ENCODE data around the gene ELK1.
"Not testable (repeated sequence)": the region's sequence is repeated elsewhere in the genome, so short reads cannot be mapped to it uniquely, and the experiment has no call there.

ELK1 gene

GRCh38 chrX:47611489-47611888 lies 38.9 kb downstream of the ELK1 start:
- DNase-seq (ENCODE audit: low read depth) = no peak

DNA sequence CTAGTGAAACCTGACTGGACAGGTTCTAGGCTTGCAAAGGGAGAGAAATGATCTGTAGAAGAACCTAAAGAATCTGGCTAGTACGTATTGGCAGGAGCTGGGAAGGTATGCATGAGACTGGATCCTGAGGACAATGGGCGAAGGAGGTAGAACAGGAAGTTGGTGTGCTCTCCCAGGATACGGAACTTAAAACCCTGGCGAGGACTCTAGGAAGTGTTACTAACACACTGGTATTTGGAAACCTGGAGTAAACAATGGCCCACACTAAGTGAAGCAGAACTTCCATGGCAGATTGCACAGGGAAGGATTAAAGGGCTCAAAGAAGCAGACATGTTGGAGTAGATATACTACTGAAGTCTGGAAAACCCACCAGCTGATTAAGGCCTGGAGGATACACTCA lies 39.9 kb downstream of the ELK1 start:
- DNase-seq (ENCODE audit: low read depth) = no peak

DNA sequence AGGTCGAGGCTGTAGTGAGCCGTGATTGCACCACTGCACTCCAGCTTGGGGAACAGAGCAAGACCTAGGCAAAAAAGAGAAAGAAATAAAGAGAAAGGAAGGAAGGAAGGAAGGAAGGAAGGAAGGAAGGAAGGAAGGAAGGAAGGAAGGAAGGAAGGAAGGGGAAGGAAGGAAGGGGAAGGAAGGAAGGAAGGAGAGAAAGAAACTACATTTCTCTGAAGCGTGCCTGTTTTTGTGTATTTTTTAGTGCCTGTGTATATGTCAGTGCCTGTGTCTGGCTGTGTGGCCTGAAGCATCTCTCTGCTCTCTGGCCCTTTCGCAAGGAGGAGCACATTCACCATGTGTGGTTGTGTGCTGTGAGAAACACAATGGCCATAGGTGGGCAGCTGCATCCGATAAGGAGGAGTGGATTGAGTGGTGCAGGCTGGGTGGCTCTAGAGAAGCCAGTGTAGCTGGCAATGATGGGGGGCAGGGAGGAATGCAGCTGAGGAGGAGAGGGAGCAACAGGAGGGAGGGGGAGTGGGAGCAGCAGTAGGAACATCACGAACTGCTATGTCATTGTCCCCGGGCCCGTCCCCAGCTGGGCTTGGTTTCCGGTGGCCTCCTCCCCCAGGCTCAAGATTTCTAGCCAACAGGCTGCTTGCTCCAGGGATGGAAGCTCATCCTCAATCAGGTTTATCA lies 42.1 kb downstream of the ELK1 start:
- DNase-seq (ENCODE audit: low read depth) = no peak

GRCh38 chrX:47607091-47607490 lies 43.3 kb downstream of the ELK1 start:
- no peak for DNase-seq (ENCODE audit: low read depth)

DNA sequence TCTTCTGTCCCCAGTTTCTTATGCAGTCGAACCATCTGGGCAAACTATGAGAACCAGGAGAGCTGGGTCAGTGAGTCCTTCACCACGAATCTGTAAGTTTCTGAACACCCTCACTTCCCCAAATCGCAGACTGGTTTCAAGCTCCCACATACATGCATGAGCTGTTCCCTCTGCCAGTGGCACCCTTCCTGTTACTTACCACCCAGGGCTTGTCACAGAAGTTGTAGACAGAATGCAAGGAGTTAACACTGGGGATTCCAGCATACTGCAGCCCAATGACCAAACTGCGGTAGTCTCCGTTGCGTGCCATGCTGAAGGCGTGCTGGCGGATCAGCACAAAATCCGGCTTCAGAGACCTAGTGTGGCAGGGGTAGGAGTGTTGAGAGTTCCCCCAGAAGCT lies 45.3 kb downstream of the ELK1 start:
- no peak for DNase-seq (ENCODE audit: low read depth)

DNA sequence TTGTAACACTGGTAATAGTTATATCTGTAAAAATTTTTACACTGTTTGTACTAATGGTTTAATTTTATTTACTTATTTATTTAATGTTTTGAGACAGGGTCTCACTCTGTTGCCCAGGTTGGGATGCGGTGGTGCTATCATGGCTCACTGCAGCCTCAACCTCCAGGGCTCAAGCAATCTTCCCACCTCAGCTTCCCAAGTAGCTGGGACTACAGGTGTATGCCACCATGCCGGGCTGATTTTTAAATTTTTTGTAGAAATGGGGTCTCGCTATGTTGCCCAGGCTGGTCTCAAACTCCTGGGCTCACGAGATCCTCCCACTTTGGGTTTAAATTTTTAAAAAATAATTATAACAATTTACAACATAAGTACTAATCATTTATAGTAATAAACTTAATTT lies 47.2 kb downstream of the ELK1 start:
- not testable (repeated sequence) for DNase-seq (ENCODE audit: low read depth)

- no peak for DNase-seq (ENCODE audit: low read depth)
Measured at GRCh38 chrX:47597222-47597621, 53.1 kb downstream of the ELK1 start.

GRCh38 chrX:47596256-47596655 lies 54.1 kb downstream of the ELK1 start:
- DNase-seq (ENCODE audit: low read depth) = no peak

DNA sequence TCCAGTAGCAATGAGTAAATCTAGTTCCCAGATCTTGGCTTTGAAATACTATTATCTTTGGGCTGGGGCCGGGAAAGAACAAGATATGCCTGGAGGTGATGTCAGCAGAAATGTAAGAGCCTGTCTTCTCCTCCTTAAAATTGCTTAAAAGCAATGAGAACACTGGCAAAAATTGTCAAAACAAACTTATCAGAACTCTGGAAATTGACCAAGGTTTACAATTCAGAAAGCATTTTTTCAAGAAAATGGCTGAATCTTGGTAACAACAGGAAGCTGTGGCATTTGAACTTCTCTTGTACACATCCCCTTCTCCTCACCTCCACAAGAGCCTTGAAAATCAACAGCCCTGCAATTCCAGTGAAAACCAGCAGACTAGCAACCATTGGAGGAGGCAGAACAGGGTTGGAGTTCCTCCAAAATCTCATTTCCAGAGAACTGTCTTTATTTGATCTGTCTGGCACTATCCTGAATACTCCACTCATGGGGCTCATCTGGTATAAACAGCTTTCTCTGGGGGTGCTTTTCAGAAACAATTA lies 54.6 kb downstream of the ELK1 start:
- no peak for DNase-seq (ENCODE audit: low read depth)

DNA sequence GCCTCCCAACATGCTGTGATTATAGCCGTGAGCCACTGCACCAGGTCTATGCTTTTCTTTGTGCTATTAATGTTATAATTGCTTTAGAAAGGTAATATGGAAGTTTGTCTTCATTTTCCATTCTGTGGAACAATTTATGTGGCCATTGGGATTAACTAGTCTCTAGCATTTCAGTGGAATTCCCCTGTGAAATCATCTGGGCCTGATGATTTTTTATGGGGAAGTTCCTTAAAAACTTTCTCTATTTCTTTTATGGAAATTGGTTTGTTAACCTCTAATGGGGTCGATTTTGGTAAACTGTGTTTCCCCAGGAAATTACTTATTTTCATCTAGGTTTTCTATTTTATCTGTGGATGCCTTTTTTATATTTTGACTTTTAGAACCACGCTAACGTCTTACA lies 56.8 kb downstream of the ELK1 start:
- DNase-seq (ENCODE audit: low read depth) = no peak

DNA sequence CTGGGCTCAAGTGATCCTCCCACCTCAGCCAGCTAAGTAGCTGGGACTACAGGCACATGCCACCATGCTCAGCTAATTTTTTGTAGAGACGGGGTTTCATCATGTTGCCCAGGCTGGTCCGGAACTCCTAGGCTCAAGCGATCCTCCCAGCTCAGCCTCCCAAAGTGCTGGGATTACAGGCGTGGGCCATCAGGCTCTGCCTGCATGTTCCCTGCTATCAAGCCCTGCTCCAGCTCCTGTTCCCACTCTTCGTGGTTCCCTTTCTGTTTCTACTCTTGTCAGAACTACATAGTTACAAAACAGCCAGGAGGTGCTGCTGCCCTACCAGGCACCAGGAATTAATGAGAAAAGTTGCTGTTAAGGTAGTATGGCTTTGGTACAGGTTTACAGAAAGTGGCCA lies 59.4 kb downstream of the ELK1 start:
- DNase-seq (ENCODE audit: low read depth) = no peak

- DNase-seq (ENCODE audit: low read depth) = no peak
Measured at GRCh38 chrX:47587906-47588735, 62.2 kb downstream of the ELK1 start.

DNA sequence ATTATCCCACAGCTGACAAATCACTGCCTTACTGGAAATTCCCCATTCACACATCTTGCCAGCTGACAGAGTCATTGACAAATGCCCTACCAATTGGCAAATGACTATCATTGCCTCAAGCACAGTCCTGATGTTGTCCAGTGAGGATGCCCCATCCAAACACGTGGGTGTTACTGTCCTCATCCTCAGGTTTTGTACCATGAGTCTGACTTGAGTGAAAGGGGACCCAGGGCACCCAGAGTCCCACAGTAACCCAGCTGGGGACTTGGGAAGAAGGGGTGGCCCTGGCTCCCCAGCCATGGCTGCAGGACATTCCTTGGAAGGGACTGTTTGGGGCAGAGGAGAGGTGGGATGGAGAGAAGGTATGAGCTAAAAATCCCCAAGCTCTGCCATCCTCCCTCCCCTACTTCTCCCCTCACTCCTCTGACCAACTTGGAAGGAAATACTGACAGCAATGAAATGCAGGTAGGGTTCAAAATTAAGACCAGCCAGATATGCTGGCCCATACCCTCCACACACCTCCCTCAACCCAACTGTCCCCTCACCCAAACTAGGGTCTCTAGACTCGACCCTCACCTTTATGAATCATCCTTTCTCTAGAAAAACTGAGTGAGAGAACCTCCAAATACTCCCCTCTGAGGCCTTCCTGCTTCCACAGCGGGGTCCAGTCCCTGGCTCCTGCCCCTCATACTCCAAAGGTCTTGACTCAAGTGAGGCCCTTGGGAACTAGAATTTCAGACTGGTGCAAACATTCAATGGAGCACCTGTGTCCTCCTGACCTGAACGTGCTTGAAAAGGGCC lies 63.1 kb downstream of the ELK1 start:
- no peak for DNase-seq (ENCODE audit: low read depth)

DNA sequence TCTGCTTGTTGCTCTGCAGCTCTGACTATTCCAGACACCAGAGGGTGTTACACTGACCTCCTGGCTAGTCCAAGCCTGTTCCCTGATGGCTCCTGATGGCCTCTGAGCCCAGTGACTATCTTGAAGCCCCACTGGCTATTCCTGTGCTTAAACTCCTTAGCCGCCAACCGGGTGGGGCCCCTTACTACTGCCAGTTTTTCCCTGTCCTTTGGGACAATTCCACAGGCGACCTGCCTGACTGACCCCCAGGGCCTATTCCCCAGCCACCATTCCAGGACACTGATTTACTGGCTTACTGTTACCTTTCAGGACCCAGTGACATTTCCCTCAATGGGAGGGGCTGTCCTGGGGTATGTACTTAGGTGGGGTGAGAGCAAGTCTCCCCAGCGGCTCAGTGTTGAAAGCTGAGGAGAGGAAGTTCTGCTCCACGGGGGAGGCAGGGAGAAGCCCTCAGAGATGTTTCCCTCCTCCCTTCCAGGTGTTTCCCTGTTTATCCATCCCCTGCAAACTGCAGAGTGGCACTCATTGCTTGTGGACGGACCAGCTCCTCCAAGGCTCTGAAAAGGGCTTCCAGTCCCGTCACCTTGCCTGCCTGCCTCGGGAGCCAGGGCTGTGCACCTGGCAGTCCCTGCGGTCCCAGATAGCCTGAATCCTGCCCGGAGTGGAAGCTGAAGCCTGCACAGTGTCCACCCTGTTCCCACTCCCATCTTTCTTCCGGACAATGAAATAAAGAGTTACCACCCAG lies 64.1 kb downstream of the ELK1 start:
- DNase-seq (ENCODE audit: low read depth) = no peak

All from activated T-helper 9 cell treated with anti-CD3 and anti-CD28 coated beads, Interleukin-2, amount 50 U/mL, for 16 hours (primary cell).